Measurements from ENCODE around the gene BCAS3.

GRCh38 chr17:60744355-60744966, 66.8 kb downstream of the BCAS3 start:
- no peak for TF ChIP-seq CTCF (IDR thresholded peaks at IDR 0.05)
- TF ChIP-seq ZFX (IDR thresholded peaks at IDR 0.05; ENCODE audit: borderline replicate concordance), result no peak
